Glomerular visceral epithelial cell (primary cell): ENCODE results near the gene YJU2.

Experiments
- DNase-seq: peaks from one replicate; pipeline ENCODE4 v3.0.0-alpha.2; 2016; ENCODE audit errors: extremely low spot score

The YJU2 gene

DNA sequence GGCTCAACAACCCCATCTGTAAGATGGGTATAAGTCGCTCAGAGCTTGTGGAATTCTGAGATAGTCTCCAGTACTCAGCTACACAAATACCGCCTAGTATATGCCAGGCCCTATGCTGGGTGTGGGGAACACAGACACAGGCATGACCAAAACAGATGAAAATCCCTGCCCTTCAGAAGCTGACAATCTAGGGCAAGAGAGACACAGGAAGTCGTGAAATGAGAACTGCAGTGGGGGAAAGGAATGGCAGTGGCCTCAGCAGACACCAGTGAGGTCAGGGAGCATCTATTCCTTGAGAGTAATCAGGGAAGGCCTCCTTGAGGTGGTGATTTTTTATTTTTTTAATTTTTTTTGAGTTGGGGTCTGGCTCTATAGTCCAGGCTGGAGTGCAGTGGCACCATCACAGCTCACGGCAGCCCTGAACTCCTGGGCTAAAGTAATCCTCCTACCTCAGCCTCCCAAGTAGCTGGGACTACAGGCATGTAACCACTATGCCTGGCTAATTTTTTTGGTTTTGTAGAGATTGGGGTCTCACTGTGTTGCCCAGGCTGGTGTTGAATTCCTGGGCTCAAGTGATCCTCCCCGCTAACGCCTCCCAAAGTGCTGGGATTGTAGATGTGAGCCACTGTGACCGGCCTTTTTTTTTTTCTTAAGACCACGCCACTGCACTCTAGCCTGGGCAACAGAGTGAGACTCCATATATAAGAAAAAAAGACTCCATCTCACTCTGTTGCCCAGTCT, 52.1 kb downstream of the YJU2 start:
- DNase-seq, result no peak

DNA sequence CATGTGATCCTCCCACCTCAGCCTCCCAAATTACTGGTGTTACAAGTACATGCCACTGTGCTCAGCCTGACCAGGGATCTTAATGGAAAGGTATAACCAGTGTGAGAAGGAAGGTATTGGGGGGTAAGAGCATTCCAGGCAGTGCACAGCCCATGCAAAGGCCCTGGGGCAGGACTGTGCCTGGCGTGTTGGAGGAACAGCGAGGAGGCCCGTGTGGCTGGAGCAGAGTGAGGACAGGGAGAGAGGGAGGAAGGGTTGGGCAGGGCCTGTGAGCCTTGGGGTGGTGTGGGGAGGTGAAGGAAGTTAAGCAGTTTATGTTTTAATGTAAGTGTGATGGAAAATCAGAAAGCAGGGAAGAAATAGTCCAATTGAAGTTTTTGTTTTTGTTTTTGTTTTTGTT, 53.7 kb downstream of the YJU2 start:
- no peak for DNase-seq

DNA sequence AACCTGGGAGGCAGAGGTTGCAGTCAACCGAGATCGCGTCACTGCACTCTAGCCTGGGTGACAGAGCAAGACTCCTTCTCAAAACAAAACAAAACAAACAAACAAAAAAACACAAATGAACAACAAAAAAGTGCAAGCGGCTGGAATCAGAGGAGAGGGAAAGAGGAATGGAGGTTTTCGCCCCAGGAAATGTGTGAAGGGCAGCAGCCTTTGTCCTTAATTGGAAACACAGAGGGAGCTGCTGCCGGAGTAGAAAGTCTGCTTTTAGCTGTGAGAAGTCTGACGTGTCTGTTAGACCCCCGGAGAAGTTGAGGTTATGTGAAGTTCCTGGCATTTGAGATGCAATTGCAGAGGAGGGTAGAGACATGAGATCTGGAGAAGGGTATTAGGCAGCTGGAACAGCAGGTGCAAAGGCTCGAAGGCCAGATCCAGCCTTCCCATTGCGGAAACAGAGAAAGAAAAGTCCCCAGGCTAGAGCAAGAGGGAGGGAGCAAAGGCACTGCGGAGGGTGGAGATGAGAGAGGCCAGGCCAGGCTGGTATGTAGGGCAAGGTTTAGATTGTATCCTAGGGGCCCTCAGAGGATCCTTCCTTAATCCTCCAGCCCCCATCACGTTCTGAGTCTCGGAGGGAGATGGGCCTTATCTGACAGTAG, 54.8 kb downstream of the YJU2 start:
- no peak for DNase-seq

DNA sequence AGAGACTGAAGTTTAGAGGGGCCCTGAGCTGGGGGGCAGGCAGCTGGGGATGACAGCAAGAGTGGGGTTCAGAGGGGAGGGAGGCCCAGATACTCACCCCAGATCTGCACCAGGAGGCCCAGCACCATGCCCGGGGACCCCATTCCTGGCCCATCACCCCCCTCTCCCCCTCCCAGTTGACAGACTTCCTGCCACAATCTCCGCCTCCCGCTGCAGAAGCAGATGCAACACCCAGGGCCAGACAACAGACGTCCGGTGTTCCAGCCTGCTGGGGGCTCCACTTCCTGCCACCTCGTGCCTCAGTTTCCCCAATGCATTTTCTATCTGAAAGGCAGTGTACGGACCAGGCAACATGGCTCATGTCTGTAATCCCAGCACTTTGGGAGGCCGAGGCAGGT, 55.4 kb downstream of the YJU2 start, which contains the start of gene TMIGD2:
Gene TMIGD2, minus strand, starts transcription at position 147 of the 398 bp plus-strand sequence. Its CDS starts 4 bp downstream, at position 143.
- no peak for DNase-seq

DNA sequence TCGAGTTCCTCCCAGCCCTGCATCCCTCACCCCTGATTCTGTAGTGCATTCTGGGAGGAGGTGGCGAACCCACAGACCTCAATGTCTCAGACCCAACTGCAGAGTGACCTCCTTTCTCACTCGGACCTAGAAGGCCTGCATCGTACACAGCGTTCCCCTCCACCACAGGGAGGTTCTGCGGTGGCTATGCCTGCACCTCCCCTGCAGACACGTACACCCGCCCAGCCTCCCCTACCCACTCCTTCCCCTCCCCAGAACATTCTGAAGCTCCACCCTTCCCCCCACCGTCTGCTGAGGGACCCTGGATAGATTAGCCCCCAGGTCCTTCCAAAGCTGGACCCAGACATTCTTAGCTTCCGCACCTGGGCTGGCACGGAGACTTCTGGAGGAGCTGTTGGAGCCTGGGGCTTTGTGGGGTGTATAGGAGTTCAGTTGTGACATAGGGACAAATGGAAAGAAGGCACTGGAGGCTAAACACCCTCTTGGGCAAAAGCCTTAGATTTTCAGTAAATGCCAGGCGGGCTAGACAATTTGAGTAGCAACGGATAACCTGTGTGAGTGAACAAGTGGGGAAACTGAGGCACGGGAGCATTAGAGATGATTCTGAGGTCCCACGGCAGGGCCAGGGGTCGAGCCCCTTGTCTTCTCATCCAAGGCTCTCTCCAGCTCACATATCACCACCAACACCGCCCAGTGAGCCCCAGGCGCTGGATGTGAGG, 57.1 kb downstream of the YJU2 start:
- no peak for DNase-seq

DNA sequence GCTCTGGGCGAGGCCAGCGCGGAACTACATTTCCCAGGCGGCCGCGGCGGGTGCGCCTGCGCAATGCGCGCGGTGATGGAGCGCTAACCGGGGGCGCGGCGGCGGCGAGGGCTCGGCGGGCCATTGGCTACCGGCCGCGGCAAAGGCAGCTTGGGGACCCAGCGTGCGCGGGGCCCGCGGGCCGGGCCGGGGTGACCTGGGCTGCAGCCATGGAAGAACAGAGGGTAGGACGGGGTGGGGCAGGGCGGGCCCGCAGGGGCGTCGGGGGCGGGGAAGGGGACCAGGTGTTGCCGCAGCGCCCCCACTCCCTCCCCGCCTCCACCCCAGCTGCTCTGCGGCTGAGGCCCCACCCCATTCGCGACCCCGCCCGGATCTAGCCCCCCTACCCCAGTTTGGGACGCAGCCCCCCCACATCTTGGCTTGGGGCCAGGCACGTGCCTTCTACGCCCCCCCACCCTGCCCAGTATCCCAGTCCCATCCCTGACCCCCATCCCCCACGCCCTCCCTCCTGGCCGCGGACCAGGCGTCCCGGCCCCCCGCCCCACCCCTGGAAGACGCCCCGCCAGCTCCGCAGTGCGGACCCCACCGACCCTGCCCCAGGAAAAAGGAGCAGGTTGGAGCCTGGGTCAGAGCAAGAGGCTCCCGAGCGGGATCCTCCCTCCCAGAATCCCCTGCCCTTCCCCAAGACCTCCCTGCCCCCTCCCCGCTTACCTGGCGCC, 57.8 kb downstream of the YJU2 start, which contains the start of gene FSD1:
Gene FSD1, plus strand, starts transcription at position 61 of the 719 bp plus-strand sequence. Its CDS starts 149 bp downstream, at position 210.
- DNase-seq, result peak; percentile 74

DNA sequence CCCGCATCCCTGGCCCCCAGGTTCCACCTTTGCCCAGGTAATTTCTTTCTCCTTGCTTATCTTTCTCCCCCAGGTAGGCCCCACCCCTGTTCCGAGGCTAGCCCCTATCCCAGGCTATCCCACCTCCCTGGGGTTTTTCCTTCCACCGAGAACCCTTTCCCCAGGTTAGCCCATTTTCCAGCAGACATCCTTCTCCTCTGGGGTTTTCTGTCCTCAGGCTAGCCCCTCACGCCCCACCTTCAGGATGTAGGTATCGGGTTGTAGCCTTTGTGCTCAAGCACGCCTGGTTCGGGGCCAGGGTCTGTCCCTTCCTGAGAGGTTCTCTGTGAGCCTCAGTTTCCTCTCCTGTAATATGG, 58.4 kb downstream of the YJU2 start:
- DNase-seq, result no peak

DNA sequence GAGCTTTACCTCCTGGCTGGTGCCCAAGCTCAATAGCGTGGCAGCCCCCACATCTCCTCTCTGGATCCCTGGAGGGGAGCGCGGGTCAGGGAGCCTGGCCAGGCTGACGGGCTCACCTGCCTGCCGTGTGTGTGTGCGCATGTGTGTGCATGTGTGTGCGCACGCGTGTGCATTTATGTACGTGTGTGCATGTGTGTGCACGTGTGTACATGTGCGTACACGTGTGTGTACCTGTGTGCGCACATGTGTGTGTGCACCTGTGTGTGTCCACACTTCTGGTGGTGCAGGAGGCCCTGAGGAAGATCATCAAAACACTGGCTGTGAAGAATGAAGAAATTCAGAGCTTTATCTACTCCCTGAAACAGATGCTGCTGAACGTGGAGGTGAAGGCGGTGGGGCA, 58.8 kb downstream of the YJU2 start:
- DNase-seq, result no peak

DNA sequence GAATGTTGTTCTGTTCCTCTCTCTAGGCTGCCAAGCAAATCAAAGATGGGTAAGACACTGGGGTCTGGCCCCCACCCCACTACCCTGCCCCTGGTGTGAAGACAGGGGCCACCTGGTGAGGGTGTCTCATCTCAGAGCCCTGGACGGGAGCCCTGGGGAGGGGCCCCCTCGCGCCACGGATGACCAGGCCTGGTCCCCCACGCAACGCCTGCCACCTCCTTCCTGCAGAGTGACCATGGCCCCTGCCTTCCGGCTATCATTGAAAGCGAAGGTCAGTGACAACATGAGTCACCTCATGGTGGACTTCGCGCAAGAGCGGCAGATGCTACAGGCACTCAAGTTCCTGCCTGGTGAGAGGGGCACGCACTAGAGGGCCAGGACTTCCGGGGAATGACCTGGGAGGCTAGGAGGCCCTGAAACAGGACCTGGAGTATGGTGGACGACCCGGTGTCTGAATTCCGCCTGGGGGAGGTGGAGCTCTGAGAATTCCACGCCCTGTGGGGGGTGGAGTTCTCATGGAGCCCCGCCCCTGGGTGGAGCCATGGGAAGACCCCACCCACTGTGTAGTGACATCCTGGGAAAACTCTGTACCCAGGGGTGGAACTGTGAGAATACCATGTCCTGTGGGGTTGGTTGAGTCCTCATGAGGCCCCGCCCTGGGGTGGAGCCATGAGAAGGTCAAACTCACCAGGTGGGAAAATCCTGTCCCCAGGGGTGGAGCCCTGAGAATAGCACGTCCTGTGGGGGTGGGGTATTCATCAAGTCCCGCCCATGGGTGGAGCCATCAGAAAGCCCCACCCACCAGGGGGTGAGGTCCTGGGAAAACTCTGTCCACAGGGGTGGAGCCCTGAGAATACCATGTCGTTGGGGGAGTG, 63.6 kb downstream of the YJU2 start:
- no peak for DNase-seq

DNA sequence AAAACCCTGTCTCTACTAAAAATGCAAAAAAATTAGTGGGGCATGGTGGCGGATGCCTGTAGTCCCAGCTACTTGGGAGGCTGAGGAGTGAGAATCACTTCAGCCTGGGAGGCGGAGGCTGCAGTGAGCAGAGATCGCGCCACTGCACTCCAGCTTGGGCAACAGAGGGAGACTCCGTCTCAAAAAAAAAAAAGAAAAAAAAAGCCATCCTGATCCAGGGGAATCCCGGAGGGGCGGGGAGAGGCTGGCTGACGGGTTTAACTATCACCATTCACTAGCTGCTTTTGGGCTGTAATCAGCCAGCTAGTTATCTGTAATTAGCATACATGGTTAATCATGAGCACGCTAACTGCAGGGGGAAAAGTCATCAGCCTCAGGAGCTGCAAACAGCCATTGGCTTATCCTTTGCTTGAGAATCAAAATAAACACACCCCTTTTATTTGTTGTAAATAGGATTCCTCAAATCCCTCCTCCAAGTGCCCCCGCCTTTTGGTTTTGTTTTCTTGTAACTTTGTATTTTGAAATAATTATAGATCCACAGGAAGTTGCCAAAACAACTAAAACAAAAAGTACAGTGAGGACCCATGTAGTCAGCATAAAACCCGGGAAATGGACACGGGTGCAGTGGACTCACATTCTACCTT, 67.1 kb downstream of the YJU2 start:
- no peak for DNase-seq

DNA sequence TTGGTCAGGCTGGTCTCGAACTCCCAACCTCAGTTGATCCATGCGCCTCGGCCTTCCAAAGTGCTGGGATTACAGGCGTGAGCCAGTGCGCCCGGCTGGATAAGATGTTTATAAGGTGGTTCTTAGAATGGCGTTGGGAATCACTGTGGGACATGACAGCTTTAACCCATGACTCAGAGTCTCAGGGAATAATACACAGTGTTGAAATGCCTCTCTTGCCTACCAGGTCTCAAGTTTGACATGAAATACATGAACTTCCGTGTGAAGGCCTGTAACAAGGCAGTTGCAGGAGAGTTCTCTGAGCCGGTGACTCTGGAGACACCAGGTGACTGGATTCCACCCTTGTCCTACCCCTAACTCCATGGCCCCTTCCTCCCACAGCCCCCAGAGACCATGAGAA, 70.1 kb downstream of the YJU2 start:
- DNase-seq, result no peak

DNA sequence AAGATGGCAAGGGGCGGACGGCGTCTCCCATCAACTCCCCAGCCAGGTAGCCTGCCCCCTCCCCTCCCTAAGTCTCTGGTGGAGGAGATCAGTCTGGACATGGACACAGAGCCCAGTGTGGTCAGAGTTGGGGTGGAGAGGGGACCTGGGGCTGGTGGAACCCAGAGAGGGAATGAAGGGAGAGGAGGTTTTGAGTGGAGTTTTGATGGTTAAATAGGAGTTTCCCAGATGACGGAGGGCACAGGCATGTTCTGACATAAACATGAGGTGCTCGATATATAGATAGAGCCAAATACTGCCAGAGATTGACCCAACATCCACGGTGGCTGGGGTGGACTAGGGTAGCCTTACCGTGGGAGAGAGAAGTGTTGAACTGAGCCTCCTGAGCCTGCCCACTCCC, 71.6 kb downstream of the YJU2 start:
- no peak for DNase-seq
